ENCODE data around the gene SLC35F6. TPM values are rescaled to one million over a fixed set of nuclear protein-coding genes. Genes with fewer than 3 reads are reported as not detected.

SLC35F6 gene, protein sequence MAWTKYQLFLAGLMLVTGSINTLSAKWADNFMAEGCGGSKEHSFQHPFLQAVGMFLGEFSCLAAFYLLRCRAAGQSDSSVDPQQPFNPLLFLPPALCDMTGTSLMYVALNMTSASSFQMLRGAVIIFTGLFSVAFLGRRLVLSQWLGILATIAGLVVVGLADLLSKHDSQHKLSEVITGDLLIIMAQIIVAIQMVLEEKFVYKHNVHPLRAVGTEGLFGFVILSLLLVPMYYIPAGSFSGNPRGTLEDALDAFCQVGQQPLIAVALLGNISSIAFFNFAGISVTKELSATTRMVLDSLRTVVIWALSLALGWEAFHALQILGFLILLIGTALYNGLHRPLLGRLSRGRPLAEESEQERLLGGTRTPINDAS
- total RNA-seq: 10 to 100 TPM; 33.2 to 34.6 TPM
- 1 to 10 TPM; 9.6 to 10.0 TPM for polyA plus RNA-seq
- long read RNA-seq, donor 1, transcript SLC35F6-201 (6 exons, 3,898 nt): major isoform, 31 of 34 reads
- long read RNA-seq, donor 1, partial matches to known transcripts: 0 of 34 reads
- long read RNA-seq, donor 1, other reads (novel, unspliced or antisense): 2 of 34 reads
- long read RNA-seq, donor 2, partial matches to known transcripts: 1 of 7 reads
- long read RNA-seq, donor 2, other reads (novel, unspliced or antisense): 3 of 7 reads

DNA sequence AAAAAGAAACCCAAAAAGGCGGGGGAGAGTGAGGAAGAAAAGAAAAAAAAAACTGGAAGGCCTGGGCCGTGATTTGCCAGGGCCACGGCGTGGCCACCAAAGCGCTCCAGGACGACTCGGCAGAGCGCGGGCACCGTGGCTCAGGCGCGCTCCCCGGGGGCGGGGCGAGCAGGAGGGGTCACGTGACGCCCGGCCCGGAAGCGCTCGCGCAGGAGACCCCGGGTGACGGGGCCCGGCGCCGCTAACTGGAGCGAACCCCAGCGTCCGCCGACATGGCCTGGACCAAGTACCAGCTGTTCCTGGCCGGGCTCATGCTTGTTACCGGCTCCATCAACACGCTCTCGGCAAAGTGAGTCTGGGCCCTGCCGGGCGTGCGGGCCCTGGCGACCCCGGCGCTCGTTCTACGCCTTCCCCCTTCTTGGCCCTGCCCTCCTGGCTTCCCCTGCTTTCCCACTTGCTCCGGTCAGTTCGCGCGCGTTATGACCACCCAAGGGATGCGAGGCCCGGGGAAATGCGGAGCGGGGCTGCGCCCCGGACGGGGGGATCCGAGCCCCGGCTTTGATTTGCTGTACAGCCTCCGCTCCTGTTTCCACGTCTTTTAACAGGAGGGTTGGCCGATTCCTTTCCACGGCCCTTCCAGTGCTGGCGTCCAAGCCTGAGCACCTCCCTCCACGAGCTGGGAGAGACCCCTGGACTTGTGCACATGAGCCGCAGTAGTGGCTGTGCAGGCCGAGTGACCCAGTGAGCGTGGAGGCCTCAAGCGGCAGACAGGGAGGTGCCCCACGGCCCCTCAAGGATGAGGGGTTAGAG is at the start of gene SLC35F6:
TSS of gene SLC35F6 (plus strand) at position 207 of the 810 bp plus-strand sequence. CDS start at position 273, 66 bp downstream.
- Histone ChIP-seq H3K4me1 (ENCODE audit: control insufficient read depth in 1 of 2, insufficient read depth in 2 of 2, low read length in 2 of 2) (no peaks in the 10 kb centered on the region), H3K36me3 (ENCODE audit: control insufficient read depth in 1 of 2, insufficient read depth in 2 of 2, low read length in 1 of 2) (no peaks in the 10 kb centered on the region), H3K4me3 (ENCODE audit: low read length in 2 of 2) (peak within 1 kb of the TSS; percentile 49 to 62), H3K27me3 (ENCODE audit: control insufficient read depth in 1 of 2, insufficient read depth in 2 of 2, low read length in 1 of 2) (no peaks in the 10 kb centered on the region), H3K27ac (ENCODE audit: low read depth in 1 of 2, low read length in 2 of 2) (peak within 1 kb of the TSS in 1 of 2 donors; percentile 87), H3K9me3 (ENCODE audit: control insufficient read depth, low read length) (no peaks in the 10 kb centered on the region)
- 1% methylated on average over 68 of the region's 68 CpGs for WGBS, 2 donors
- intact Hi-C loops (cut with DNase I): no loop called here
- ATAC-seq (ENCODE audit: low FRiP score): peak; percentile 95
- peak; percentile 90 to 95 for DNase-seq

DNA sequence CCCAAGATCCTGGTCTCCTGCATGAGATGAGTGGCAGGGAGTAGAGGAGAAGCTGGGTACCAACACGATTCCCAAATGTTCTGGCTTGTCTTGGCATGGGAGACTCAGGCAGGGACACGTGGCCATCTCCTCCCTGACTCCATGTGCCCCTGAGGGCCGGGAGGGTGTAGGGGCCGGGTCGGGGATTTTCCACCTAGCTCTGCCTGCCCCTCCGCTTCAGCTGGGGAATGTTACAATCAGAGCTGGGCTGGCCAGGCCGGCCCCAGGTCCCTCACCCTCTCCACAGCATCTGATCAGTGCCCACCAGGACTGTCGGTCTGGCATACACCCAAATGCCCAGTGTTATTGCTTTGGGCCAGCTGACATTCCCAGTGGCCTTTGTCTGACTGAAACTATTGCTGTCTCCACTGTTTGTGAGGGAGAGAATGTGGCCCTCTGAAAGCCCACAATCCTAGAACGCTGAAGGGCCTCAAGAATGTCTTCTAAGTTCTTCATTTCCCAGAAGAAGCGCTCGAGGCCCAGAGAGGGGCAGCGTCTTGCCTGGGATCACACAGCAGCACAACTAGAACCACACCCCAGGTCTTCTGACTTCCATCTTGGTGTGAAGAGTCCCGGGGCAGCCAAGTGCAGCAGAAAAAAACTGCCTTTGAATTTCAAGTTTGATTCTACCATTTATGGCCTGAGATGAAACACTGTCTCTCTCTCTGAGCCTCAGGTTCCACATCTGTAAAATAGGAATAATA is 48.4 kb upstream of the SLC35F6 start:
- WGBS, 2 donors: 82 to 83% methylated on average over 13 of the region's 13 CpGs
- intact Hi-C loops (cut with DNase I): no loop called here
- no peaks in the 10 kb centered on the region for H3K27me3 ChIP-seq (ENCODE audit: control insufficient read depth in 1 of 2, insufficient read depth in 2 of 2, low read length in 1 of 2)
- no peak overlapping the region for H3K4me3 ChIP-seq (ENCODE audit: low read length in 2 of 2)
- H3K36me3 ChIP-seq (ENCODE audit: control insufficient read depth in 1 of 2, insufficient read depth in 2 of 2, low read length in 1 of 2): no peaks in the 10 kb centered on the region
- no peak for ATAC-seq (ENCODE audit: low FRiP score)
- H3K27ac ChIP-seq (ENCODE audit: low read depth in 1 of 2, low read length in 2 of 2): no peak overlapping the region
- peaks cover 0 to 3% of the 10 kb centered on the region in 2 donors for H3K4me1 ChIP-seq (ENCODE audit: control insufficient read depth in 1 of 2, insufficient read depth in 2 of 2, low read length in 2 of 2)
- H3K9me3 ChIP-seq (ENCODE audit: control insufficient read depth, low read length): no peaks in the 10 kb centered on the region
- no peak for DNase-seq

- 99 to 100% methylated on average over 3 of the region's 3 CpGs for WGBS, 2 donors
- DNase-seq (no peak), ATAC-seq (ENCODE audit: low FRiP score) (no peak)
- H3K9me3 ChIP-seq (ENCODE audit: control insufficient read depth, low read length): no peaks in the 10 kb centered on the region
- no peak overlapping the region for H3K4me3 ChIP-seq (ENCODE audit: low read length in 2 of 2)
- intact Hi-C loops (cut with DNase I): no loop called here
- no peaks in the 10 kb centered on the region for H3K27me3 ChIP-seq (ENCODE audit: control insufficient read depth in 1 of 2, insufficient read depth in 2 of 2, low read length in 1 of 2)
- H3K27ac ChIP-seq (ENCODE audit: low read depth in 1 of 2, low read length in 2 of 2): no peak overlapping the region
- H3K4me1 ChIP-seq (ENCODE audit: control insufficient read depth in 1 of 2, insufficient read depth in 2 of 2, low read length in 2 of 2): peaks cover 0 to 3% of the 10 kb centered on the region in 2 donors
- no peaks in the 10 kb centered on the region for H3K36me3 ChIP-seq (ENCODE audit: control insufficient read depth in 1 of 2, insufficient read depth in 2 of 2, low read length in 1 of 2)
These were observed 47.7 kb upstream of the SLC35F6 start for GRCh38 chr2:26716340-26716739.

GRCh38 chr2:26716769-26717168 is 47.3 kb upstream of the SLC35F6 start:
- H3K27me3 ChIP-seq (ENCODE audit: control insufficient read depth in 1 of 2, insufficient read depth in 2 of 2, low read length in 1 of 2): no peaks in the 10 kb centered on the region
- no peak for ATAC-seq (ENCODE audit: low FRiP score)
- H3K4me1 ChIP-seq (ENCODE audit: control insufficient read depth in 1 of 2, insufficient read depth in 2 of 2, low read length in 2 of 2): peaks cover 0 to 3% of the 10 kb centered on the region in 2 donors
- no peaks in the 10 kb centered on the region for H3K36me3 ChIP-seq (ENCODE audit: control insufficient read depth in 1 of 2, insufficient read depth in 2 of 2, low read length in 1 of 2)
- H3K4me3 ChIP-seq (ENCODE audit: low read length in 2 of 2): no peak overlapping the region
- H3K9me3 ChIP-seq (ENCODE audit: control insufficient read depth, low read length): no peaks in the 10 kb centered on the region
- 94 to 98% methylated on average over 2 of the region's 2 CpGs for WGBS, 2 donors
- intact Hi-C loops (cut with DNase I): no loop called here
- DNase-seq: no peak
- H3K27ac ChIP-seq (ENCODE audit: low read depth in 1 of 2, low read length in 2 of 2): no peak overlapping the region

DNA sequence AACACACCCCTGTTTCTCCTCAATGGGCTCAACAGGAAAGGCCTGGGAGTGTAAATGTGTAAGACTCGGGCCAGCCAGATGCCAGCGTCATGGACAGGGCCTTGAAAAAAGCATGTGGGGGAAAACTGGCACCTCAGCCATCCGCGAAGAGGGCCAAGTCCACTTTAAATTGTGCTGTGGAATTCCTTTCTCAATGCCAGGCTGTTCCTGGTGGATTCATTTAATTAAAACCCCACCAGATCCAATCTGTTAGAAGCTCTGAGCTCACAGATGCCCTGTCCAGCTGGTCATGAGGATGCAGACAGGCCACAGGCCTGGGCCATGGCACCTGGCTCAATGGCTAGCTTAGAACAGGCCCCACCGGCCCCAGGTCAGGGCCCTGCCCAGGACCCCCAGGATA is 46.7 kb upstream of the SLC35F6 start:
- no peak for ATAC-seq (ENCODE audit: low FRiP score)
- no peak overlapping the region for H3K27ac ChIP-seq (ENCODE audit: low read depth in 1 of 2, low read length in 2 of 2)

GRCh38 chr2:26718949-26719686 is 45.0 kb upstream of the SLC35F6 start:
- no peak overlapping the region for H3K4me3 ChIP-seq (ENCODE audit: low read length in 2 of 2)
- no peak overlapping the region for H3K27ac ChIP-seq (ENCODE audit: low read depth in 1 of 2, low read length in 2 of 2)
- DNase-seq: no peak
- no peak for ATAC-seq (ENCODE audit: low FRiP score)
- no peaks in the 10 kb centered on the region for H3K27me3 ChIP-seq (ENCODE audit: control insufficient read depth in 1 of 2, insufficient read depth in 2 of 2, low read length in 1 of 2)
- WGBS, 2 donors: 72 to 92% methylated on average over 6 of the region's 6 CpGs
- no peaks in the 10 kb centered on the region for H3K36me3 ChIP-seq (ENCODE audit: control insufficient read depth in 1 of 2, insufficient read depth in 2 of 2, low read length in 1 of 2)
- H3K4me1 ChIP-seq (ENCODE audit: control insufficient read depth in 1 of 2, insufficient read depth in 2 of 2, low read length in 2 of 2): no peaks in the 10 kb centered on the region
- intact Hi-C loops (cut with DNase I): no loop called here
- no peaks in the 10 kb centered on the region for H3K9me3 ChIP-seq (ENCODE audit: control insufficient read depth, low read length)

More for the DNA sequence above, 46.7 kb upstream of the SLC35F6 start:
- Histone ChIP-seq H3K4me1 (ENCODE audit: control insufficient read depth in 1 of 2, insufficient read depth in 2 of 2, low read length in 2 of 2) (peaks cover 0 to 3% of the 10 kb centered on the region in 2 donors), H3K36me3 (ENCODE audit: control insufficient read depth in 1 of 2, insufficient read depth in 2 of 2, low read length in 1 of 2) (no peaks in the 10 kb centered on the region), H3K9me3 (ENCODE audit: control insufficient read depth, low read length) (no peaks in the 10 kb centered on the region), H3K27me3 (ENCODE audit: control insufficient read depth in 1 of 2, insufficient read depth in 2 of 2, low read length in 1 of 2) (no peaks in the 10 kb centered on the region), H3K4me3 (ENCODE audit: low read length in 2 of 2) (no peak overlapping the region)
- intact Hi-C loops (cut with DNase I): no loop called here
- DNase-seq: no peak
- WGBS, 2 donors: 33 to 41% methylated on average over 5 of the region's 5 CpGs

DNA sequence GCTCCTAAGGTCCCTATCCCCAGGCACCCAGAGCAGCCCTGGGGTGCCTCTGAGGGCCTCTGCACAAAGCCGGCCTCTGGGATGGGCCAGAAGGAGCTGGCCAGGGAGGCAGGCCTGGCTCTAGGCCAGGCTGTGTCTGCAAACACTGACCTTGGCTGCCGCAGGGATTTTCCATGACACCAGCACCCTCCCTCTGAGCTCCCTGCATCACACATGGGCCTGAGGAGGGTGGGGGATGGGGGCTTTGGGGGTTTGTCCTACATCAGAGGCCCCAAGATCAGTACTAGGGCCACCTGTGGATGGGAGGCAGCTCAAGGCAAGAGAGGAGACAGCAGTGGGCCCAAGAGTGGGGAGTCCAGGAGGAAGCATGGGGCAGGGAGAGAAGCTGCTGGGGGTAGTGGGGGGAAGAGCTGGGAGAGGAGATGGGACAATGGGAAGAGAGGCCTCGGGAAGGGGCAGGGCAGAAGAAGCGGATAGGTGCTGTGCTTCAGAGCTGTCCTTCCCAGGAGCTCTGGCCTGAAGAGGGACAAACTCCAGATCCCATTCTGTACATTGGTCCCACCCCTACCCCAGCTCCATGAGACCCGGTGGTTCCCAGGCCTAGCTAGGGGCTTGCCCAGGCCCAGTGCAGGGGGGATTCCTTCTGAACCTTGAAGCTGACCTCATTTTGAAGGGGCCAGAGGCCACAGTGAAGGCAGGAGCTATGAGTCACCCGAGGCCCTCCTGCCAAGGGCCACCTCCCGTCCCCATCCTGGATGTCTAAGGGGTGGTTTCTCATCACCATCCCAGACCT is 43.6 kb upstream of the SLC35F6 start:
- Histone ChIP-seq H3K4me3 (ENCODE audit: low read length in 2 of 2) (no peak overlapping the region), H3K27ac (ENCODE audit: low read depth in 1 of 2, low read length in 2 of 2) (peak overlapping the region in 1 of 2 donors; percentile 32), H3K27me3 (ENCODE audit: control insufficient read depth in 1 of 2, insufficient read depth in 2 of 2, low read length in 1 of 2) (no peaks in the 10 kb centered on the region), H3K36me3 (ENCODE audit: control insufficient read depth in 1 of 2, insufficient read depth in 2 of 2, low read length in 1 of 2) (no peaks in the 10 kb centered on the region), H3K9me3 (ENCODE audit: control insufficient read depth, low read length) (no peaks in the 10 kb centered on the region), H3K4me1 (ENCODE audit: control insufficient read depth in 1 of 2, insufficient read depth in 2 of 2, low read length in 2 of 2) (no peaks in the 10 kb centered on the region)
- ATAC-seq (ENCODE audit: low FRiP score) (peak; percentile 82), DNase-seq (peak; percentile 92 to 97)
- intact Hi-C loops (cut with DNase I): loop anchor here (2.0 to 5.0 kb wide), 2 partner anchors 28 to 38 kb away; partner anchors contain the start of gene KCNK3 (in 1 of the 2)
- 29 to 35% methylated on average over 6 to 7 of the region's 7 CpGs for WGBS, 2 donors

Data from aorta (tissue), 5 donors.